ENCODE data around the gene COBLL1.

GRCh38 chr2:164717000-164717803 is 124.4 kb downstream of the COBLL1 start:
- TF ChIP-seq, protein P1, sequence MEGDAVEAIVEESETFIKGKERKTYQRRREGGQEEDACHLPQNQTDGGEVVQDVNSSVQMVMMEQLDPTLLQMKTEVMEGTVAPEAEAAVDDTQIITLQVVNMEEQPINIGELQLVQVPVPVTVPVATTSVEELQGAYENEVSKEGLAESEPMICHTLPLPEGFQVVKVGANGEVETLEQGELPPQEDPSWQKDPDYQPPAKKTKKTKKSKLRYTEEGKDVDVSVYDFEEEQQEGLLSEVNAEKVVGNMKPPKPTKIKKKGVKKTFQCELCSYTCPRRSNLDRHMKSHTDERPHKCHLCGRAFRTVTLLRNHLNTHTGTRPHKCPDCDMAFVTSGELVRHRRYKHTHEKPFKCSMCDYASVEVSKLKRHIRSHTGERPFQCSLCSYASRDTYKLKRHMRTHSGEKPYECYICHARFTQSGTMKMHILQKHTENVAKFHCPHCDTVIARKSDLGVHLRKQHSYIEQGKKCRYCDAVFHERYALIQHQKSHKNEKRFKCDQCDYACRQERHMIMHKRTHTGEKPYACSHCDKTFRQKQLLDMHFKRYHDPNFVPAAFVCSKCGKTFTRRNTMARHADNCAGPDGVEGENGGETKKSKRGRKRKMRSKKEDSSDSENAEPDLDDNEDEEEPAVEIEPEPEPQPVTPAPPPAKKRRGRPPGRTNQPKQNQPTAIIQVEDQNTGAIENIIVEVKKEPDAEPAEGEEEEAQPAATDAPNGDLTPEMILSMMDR (IDR thresholded peaks at IDR 0.05; ENCODE audit: low read depth, low read length, missing input control): peak; percentile 52
- TF ChIP-seq, protein P2, sequence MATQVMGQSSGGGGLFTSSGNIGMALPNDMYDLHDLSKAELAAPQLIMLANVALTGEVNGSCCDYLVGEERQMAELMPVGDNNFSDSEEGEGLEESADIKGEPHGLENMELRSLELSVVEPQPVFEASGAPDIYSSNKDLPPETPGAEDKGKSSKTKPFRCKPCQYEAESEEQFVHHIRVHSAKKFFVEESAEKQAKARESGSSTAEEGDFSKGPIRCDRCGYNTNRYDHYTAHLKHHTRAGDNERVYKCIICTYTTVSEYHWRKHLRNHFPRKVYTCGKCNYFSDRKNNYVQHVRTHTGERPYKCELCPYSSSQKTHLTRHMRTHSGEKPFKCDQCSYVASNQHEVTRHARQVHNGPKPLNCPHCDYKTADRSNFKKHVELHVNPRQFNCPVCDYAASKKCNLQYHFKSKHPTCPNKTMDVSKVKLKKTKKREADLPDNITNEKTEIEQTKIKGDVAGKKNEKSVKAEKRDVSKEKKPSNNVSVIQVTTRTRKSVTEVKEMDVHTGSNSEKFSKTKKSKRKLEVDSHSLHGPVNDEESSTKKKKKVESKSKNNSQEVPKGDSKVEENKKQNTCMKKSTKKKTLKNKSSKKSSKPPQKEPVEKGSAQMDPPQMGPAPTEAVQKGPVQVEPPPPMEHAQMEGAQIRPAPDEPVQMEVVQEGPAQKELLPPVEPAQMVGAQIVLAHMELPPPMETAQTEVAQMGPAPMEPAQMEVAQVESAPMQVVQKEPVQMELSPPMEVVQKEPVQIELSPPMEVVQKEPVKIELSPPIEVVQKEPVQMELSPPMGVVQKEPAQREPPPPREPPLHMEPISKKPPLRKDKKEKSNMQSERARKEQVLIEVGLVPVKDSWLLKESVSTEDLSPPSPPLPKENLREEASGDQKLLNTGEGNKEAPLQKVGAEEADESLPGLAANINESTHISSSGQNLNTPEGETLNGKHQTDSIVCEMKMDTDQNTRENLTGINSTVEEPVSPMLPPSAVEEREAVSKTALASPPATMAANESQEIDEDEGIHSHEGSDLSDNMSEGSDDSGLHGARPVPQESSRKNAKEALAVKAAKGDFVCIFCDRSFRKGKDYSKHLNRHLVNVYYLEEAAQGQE (IDR thresholded peaks at IDR 0.05): no peak
- TF ChIP-seq TAF1 (conservative IDR thresholded peaks at IDR 0.05): no peak
- no peak for TF ChIP-seq SP1 (IDR thresholded peaks at IDR 0.05)
- TF ChIP-seq, protein P3, sequence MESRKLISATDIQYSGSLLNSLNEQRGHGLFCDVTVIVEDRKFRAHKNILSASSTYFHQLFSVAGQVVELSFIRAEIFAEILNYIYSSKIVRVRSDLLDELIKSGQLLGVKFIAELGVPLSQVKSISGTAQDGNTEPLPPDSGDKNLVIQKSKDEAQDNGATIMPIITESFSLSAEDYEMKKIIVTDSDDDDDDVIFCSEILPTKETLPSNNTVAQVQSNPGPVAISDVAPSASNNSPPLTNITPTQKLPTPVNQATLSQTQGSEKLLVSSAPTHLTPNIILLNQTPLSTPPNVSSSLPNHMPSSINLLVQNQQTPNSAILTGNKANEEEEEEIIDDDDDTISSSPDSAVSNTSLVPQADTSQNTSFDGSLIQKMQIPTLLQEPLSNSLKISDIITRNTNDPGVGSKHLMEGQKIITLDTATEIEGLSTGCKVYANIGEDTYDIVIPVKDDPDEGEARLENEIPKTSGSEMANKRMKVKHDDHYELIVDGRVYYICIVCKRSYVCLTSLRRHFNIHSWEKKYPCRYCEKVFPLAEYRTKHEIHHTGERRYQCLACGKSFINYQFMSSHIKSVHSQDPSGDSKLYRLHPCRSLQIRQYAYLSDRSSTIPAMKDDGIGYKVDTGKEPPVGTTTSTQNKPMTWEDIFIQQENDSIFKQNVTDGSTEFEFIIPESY (IDR thresholded peaks at IDR 0.05): no peak
- TF ChIP-seq GABPA (IDR thresholded peaks at IDR 0.05 in 1 of 2, conservative IDR thresholded peaks at IDR 0.05 in 1 of 2): no peak
- no peak for TF ChIP-seq MAX (IDR thresholded peaks at IDR 0.05)
- TF ChIP-seq JUND (IDR thresholded peaks at IDR 0.05): no peak
- TF ChIP-seq, protein P4, sequence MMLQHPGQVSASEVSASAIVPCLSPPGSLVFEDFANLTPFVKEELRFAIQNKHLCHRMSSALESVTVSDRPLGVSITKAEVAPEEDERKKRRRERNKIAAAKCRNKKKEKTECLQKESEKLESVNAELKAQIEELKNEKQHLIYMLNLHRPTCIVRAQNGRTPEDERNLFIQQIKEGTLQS (IDR thresholded peaks at IDR 0.05): no peak
- no peak for TF ChIP-seq YY1 (IDR thresholded peaks at IDR 0.05)
- no peak for TF ChIP-seq FOXA1 (IDR thresholded peaks at IDR 0.05)
